ENCODE results near the gene C17orf107. TPM values are rescaled to one million over a fixed set of nuclear protein-coding genes. Genes with fewer than 3 reads are reported as not detected.

The C17orf107 gene
- polyA plus RNA-seq, 1 of the 3 experiments (the other 2 are of a cell fraction) = 0.44 TPM

- H3K9me2 ChIP-seq = no peaks in the 10 kb centered on the region
- no peaks in the 10 kb centered on the region for H3K9me3 ChIP-seq
- H3K9ac ChIP-seq = no peak overlapping the region
- no peaks in the 10 kb centered on the region for H3K27me3 ChIP-seq (ENCODE audit: insufficient read depth)
- H2AFZ ChIP-seq (ENCODE audit: low read depth) = no peak overlapping the region
- no peak for DNase-seq
- peaks cover 38% of the 10 kb centered on the region for H3K79me2 ChIP-seq (ENCODE audit: insufficient read depth)
- H3K4me3 ChIP-seq (ENCODE audit: low read depth in 2 of 2, low read length in 1 of 2) = no peak overlapping the region
- H3K4me2 ChIP-seq = no peak overlapping the region; the same call in 1 of the 2 replicates
- no peak overlapping the region for H3K27ac ChIP-seq (ENCODE audit: low read depth in 2 of 2, low read length in 1 of 2)
- H3K36me3 ChIP-seq (replicated peaks in 1 of 2; ENCODE audit: control insufficient read depth in 1 of 2, insufficient read depth in 2 of 2, low read length in 1 of 2) = peaks cover 14 to 16% of the 10 kb centered on the region in 2 experiments
- 97% methylated on average over 15 of the region's 16 CpGs for WGBS (ENCODE audit: low lambda C conversion rate)
- ChIA-PET CTCF (interaction anchor here (2.3 kb wide), 1 partner anchor 28 kb away, joined by 11 read pairs; no protein-coding TSS in a partner anchor), POLR2A (no interaction called here)
- H4K20me1 ChIP-seq (ENCODE audit: insufficient read depth) = no peaks in the 10 kb centered on the region
- peaks cover 13 to 29% of the 10 kb centered on the region in 2 experiments; a peak in 2 of 4 replicates for H3K4me1 ChIP-seq (ENCODE audit: control insufficient read depth in 1 of 2, insufficient read depth in 2 of 2, low read depth in 1 of 2, low read length in 1 of 2)
- H3F3A ChIP-seq (replicated peaks; ENCODE audit: insufficient read depth) = peaks cover 23% of the 10 kb centered on the region
- TF ChIP-seq SIN3A (IDR thresholded peaks at IDR 0.05; ENCODE audit: borderline replicate concordance, low read depth, low read length) (no peak), FOXJ3 (CRISPR knock-in tag; IDR thresholded peaks at IDR 0.05) (no peak), EZH2phosphoT487 (IDR thresholded peaks at IDR 0.05; ENCODE audit: borderline replicate concordance, low read depth) (no peak), PBX3 (IDR thresholded peaks at IDR 0.05) (no peak)
- TF ChIP-seq, protein P1, sequence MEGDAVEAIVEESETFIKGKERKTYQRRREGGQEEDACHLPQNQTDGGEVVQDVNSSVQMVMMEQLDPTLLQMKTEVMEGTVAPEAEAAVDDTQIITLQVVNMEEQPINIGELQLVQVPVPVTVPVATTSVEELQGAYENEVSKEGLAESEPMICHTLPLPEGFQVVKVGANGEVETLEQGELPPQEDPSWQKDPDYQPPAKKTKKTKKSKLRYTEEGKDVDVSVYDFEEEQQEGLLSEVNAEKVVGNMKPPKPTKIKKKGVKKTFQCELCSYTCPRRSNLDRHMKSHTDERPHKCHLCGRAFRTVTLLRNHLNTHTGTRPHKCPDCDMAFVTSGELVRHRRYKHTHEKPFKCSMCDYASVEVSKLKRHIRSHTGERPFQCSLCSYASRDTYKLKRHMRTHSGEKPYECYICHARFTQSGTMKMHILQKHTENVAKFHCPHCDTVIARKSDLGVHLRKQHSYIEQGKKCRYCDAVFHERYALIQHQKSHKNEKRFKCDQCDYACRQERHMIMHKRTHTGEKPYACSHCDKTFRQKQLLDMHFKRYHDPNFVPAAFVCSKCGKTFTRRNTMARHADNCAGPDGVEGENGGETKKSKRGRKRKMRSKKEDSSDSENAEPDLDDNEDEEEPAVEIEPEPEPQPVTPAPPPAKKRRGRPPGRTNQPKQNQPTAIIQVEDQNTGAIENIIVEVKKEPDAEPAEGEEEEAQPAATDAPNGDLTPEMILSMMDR (IDR thresholded peaks at IDR 0.05) = no peak
These were observed 38.2 kb downstream of the C17orf107 start for GRCh38 chr17:4937553-4937952.

GRCh38 chr17:4938069-4938491, 38.7 kb downstream of the C17orf107 start:
- peaks cover 3% of the 10 kb centered on the region; the same call in 1 of the 2 replicates for H4K20me1 ChIP-seq (ENCODE audit: insufficient read depth)
- no peak overlapping the region for H2AFZ ChIP-seq (ENCODE audit: low read depth)
- ChIA-PET CTCF (interaction anchor here (1.2 kb wide), 1 partner anchor 20 kb away, joined by 3 read pairs; no protein-coding TSS in a partner anchor), POLR2A (no interaction called here)
- H3K9me2 ChIP-seq = no peaks in the 10 kb centered on the region
- peaks cover 19 to 22% of the 10 kb centered on the region in 2 experiments for H3K36me3 ChIP-seq (replicated peaks in 1 of 2; ENCODE audit: control insufficient read depth in 1 of 2, insufficient read depth in 2 of 2, low read length in 1 of 2)
- no peak overlapping the region; the same call in 1 of the 2 replicates for H3K4me2 ChIP-seq
- H3K4me1 ChIP-seq (ENCODE audit: control insufficient read depth in 1 of 2, insufficient read depth in 2 of 2, low read depth in 1 of 2, low read length in 1 of 2) = peaks cover 13 to 29% of the 10 kb centered on the region in 2 experiments; a peak in 2 of 4 replicates
- H3K9ac ChIP-seq = no peak overlapping the region
- H3K4me3 ChIP-seq (ENCODE audit: low read depth in 2 of 2, low read length in 1 of 2) = no peak overlapping the region; a peak in 1 of 4 replicates
- H3K27ac ChIP-seq (ENCODE audit: low read depth in 2 of 2, low read length in 1 of 2) = no peak overlapping the region; a peak in 1 of 4 replicates
- H3K79me2 ChIP-seq (ENCODE audit: insufficient read depth) = peaks cover 44% of the 10 kb centered on the region
- WGBS (ENCODE audit: low lambda C conversion rate) = 94% methylated on average over 9 of the region's 11 CpGs
- DNase-seq = no peak
- no peaks in the 10 kb centered on the region for H3K9me3 ChIP-seq
- no peaks in the 10 kb centered on the region for H3K27me3 ChIP-seq (ENCODE audit: insufficient read depth)
- TF ChIP-seq TEAD4 (IDR thresholded peaks at IDR 0.05; ENCODE audit: borderline replicate concordance, insufficient read depth) = no peak
- TF ChIP-seq CHD2 (IDR thresholded peaks at IDR 0.05; ENCODE audit: low read length, partially characterized antibody) = no peak
- TF ChIP-seq MEF2A (IDR thresholded peaks at IDR 0.05; ENCODE audit: borderline replicate concordance, low read depth) = no peak
- no peak for TF ChIP-seq EP300 (IDR thresholded peaks at IDR 0.05; ENCODE audit: borderline replicate concordance in 1 of 2, low read depth in 1 of 2, low read length in 1 of 2)
- TF ChIP-seq USF2 (IDR thresholded peaks at IDR 0.05; ENCODE audit: borderline replicate concordance, low read depth, low read length) = no peak
- no peak for TF ChIP-seq NFIC (IDR thresholded peaks at IDR 0.05; ENCODE audit: borderline replicate concordance)
- H3F3A ChIP-seq (replicated peaks; ENCODE audit: insufficient read depth) = peaks cover 26% of the 10 kb centered on the region
